Measurements from ENCODE around the gene SMOC2.

DNA sequence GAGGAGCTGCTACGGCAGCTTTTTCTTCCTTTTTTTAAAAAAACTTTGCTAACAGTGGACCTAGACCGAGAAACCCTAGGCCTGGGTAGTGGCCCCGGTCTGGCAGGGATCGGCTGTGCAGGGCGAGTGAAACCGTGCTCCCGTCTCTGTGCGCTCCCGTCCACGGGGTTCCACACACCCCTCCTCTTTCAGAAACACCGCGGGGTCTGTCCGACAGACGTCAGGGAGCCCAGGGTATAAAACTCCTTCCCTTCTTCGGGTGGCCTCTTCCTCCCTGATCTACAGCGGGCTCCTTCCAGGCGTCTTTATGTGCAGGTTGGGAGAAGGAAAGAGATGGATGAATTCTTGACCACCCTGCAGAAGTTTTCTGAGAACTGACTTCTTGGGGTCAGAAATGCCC lies 27.1 kb upstream of the SMOC2 start:
- TF ChIP-seq EZH2 (IDR thresholded peaks at IDR 0.05) (no peak), FOXP2 (optimal IDR thresholded peaks at IDR 0.05; ENCODE audit: control extremely low read depth, extremely low read length, insufficient read depth) (no peak)
